K562 (cell line): ENCODE results near the gene POLD1. TPM values are rescaled to one million over a fixed set of nuclear protein-coding genes. Genes with fewer than 3 reads are reported as not detected.
A peak's percentile ranks its signal among the peaks of the same experiment; 100 is the strongest.

Source experiments
- ATAC-seq: fragments of 200-7000 bp; cut with Tn5 transposase; 3 replicates; pipeline ENCODE4 v1.9.1; 2020; ENCODE audit warnings: moderate library complexity
- BruUV-seq: library from RNA; stranded (reverse); fragments of 400-500 nt; replicated peaks from 2 replicates; lab custom pipeline; 2021; lab: Mats Ljungman, UMichigan
- CTCF ChIA-PET: fragments of 300-600 bp; formaldehyde crosslinking; extraction: SDS; loops from one replicate; lab custom pipeline; 2021; ENCODE audit warnings: low intra/inter-chr PET ratio; lab: Yijun Ruan, JAX
- POLR2A ChIA-PET: fragments of 300-600, 350-650 bp; sonication (Branson Sonifier 250); formaldehyde crosslinking; extraction: SDS; loops from one replicate; lab custom pipeline; 2021; ENCODE audit warnings: antibody characterized with exemption, inconsistent platforms; lab: Yijun Ruan, JAX
- DNase-seq, 4 experiments: peaks; one replicate each; pipeline versions ENCODE4 v3.0.0 to v3.0.0-alpha.2; 2011 to 2018; ENCODE audit warnings: low spot score in 3 of 4, mixed read lengths in 3 of 4; ENCODE audit errors: extremely low read depth in 1 of 4
- FAIRE-seq: peaks from 2 replicates; lab custom pipeline; 2011; peaks lifted over from hg19 to GRCh38; lab: Jason Lieb, UNC
- H2AFZ ChIP-seq: 2 replicates; pipeline ENCODE4 v1.6.0; 2011; ENCODE audit warnings: low read depth, low read length, control low read depth, inconsistent platforms
- H3K27ac ChIP-seq: fragments of 200-600 bp; 3 replicates; pipeline ENCODE4 v1.8.0; 2011; ENCODE audit warnings: low read depth, mild to moderate bottlenecking, control low read depth, inconsistent platforms, low read length, moderate library complexity, mixed read lengths; ENCODE audit errors: extremely low read depth
- H3K27me3 ChIP-seq, 2 experiments: fragments of 300-600 bp in 1 of 2; 2 replicates in 1 of 2; 3 replicates in 1 of 2; pipeline versions ENCODE4 v1.6.0 to v1.8.0; 2011; ENCODE audit warnings: inconsistent platforms in 2 of 2, low read length in 2 of 2, mild to moderate bottlenecking in 1 of 2, mixed read lengths in 1 of 2, moderate library complexity in 1 of 2; ENCODE audit not compliant: control insufficient read depth in 2 of 2, insufficient read depth in 2 of 2
- H3K36me3 ChIP-seq: fragments of 300-600 bp; 3 replicates; pipeline ENCODE4 v1.8.0; 2011; ENCODE audit warnings: mild to moderate bottlenecking, low read length, inconsistent platforms; ENCODE audit not compliant: control insufficient read depth, insufficient read depth
- H3K4me1 ChIP-seq, 2 experiments: fragments of 200-600 bp in 1 of 2; replicated peaks in 1 of 2; 2 replicates in 1 of 2; 3 replicates in 1 of 2; pipeline versions ENCODE4 v1.5.1 to v1.8.0; 2011; ENCODE audit warnings: inconsistent platforms in 2 of 2, low read length in 2 of 2, mild to moderate bottlenecking in 1 of 2, mixed read lengths in 1 of 2, moderate library complexity in 1 of 2; ENCODE audit not compliant: control insufficient read depth in 2 of 2, insufficient read depth in 2 of 2
- H3K4me2 ChIP-seq: 2 replicates; pipeline ENCODE4 v1.6.1; 2011; ENCODE audit warnings: low read length, control low read depth, inconsistent platforms, mixed read lengths; ENCODE audit not compliant: insufficient read depth
- H3K4me3 ChIP-seq: fragments of 200-600 bp; sonication (generic), shearing (Covaris generic); 2 replicates; pipeline ENCODE4 v1.5.1; 2016; ENCODE audit warnings: control low read depth, inconsistent platforms
- H3K79me2 ChIP-seq: fragments of 200-600 bp; 3 replicates; pipeline ENCODE4 v1.8.0; 2011; ENCODE audit warnings: low read length, inconsistent platforms; ENCODE audit not compliant: control insufficient read depth, insufficient read depth
- H3K9ac ChIP-seq, 2 experiments: 2 replicates each; pipeline versions ENCODE4 v1.6.0 to v1.6.1; 2011; ENCODE audit warnings: low read depth in 2 of 2, low read length in 2 of 2, control low read depth in 1 of 2, inconsistent platforms in 1 of 2, mild to moderate bottlenecking in 1 of 2, mixed read lengths in 1 of 2; ENCODE audit not compliant: insufficient read depth in 1 of 2
- H3K9me1 ChIP-seq: one replicate; pipeline ENCODE4 v1.6.0; 2011; ENCODE audit warnings: inconsistent platforms, mild to moderate bottlenecking, low read length, moderate library complexity; ENCODE audit not compliant: control insufficient read depth, insufficient read depth
- H3K9me3 ChIP-seq: replicated peaks from 2 replicates; pipeline ENCODE4 v1.5.1; 2011; ENCODE audit warnings: low read depth, low read length, inconsistent platforms; ENCODE audit not compliant: control insufficient read depth, insufficient read depth
- H4K20me1 ChIP-seq: replicated peaks from 2 replicates; pipeline ENCODE4 v1.6.1; 2011; ENCODE audit warnings: low read length, inconsistent platforms, mixed read lengths; ENCODE audit not compliant: control insufficient read depth, insufficient read depth
- POLR2G ChIP-seq: fragments of 200-400 bp; formaldehyde crosslinking; IDR thresholded peaks from 2 replicates; pipeline ENCODE4 v1.6.1; 2017; ENCODE audit warnings: low read depth, mild to moderate bottlenecking, antibody characterized with exemption, low read length, moderate library complexity
- RB1 ChIP-seq: fragments of 450-650 bp; IDR thresholded peaks from 2 replicates; pipeline ENCODE4 v1.6.1; 2017; ENCODE audit warnings: low read depth, mild to moderate bottlenecking
- RBM39 ChIP-seq: fragments of 200-400 bp; formaldehyde crosslinking; optimal IDR thresholded peaks from 2 replicates; pipeline ENCODE3; 2018; ENCODE audit warnings: low read depth, low read length
- TAF7 ChIP-seq: fragments of 450-650 bp; IDR thresholded peaks from 2 replicates; pipeline ENCODE4 v1.6.1; 2016; ENCODE audit warnings: missing genetic modification characterization, missing compliant biosample characterization
- WGBS: fragments of 100-300 bp; shearing (Covaris generic); methylation state at CpG from one replicate; pipeline ENCODE4 v1.1.6; 2016; ENCODE audit warnings: low coverage, mixed read lengths; ENCODE audit not compliant: insufficient coverage; ENCODE audit errors: missing lambda C conversion rate; 5-methylcytosine and 5-hydroxymethylcytosine counted together
- in situ Hi-C: fragments of 300-500 bp; cut with MboI; formaldehyde crosslinking; loops from 4 replicates; pipeline ENCODE4 v1.15.0; 2018; ENCODE audit warnings: inconsistent platforms, mixed read lengths
- intact Hi-C: fragments of 100-400 bp; cut with micrococcal nuclease; formaldehyde crosslinking; loops from 2 replicates; pipeline ENCODE4 v1.14.2; 2022
- polyA plus RNA-seq, 8 experiments: library from polyadenylated mRNA; depleted of rRNA in 4 of 8; stranded (reverse) in 5 of 8; unstranded in 3 of 8; fragments of >200 nt; fragmentation: Nextera tagmentation in 2 of 8; fragmentation: Illumina TruSeq in 1 of 8; extraction: Ambion mirVana in 2 of 8; extraction: Trizol in 1 of 8; gene quantifications; 2 replicates each; pipeline versions ENCODE4 v1.2.1 to v1.2.3, GENCODE V29; 2011 to 2014; ENCODE audit warnings: inconsistent platforms in 1 of 8, missing spikeins in 1 of 8
- total RNA-seq, 7 experiments: library from RNA; depleted of rRNA in 6 of 7; stranded (reverse); fragments of >200 nt in 6 of 7; fragmentation: Illumina TruSeq in 2 of 7; extraction: Trizol in 2 of 7; gene quantifications; 2 replicates each; pipeline versions ENCODE4 v1.2.1 to v1.2.3, GENCODE V29; 2011 to 2021; ENCODE audit warnings: low replicate concordance in 1 of 7
- TF ChIP-seq, protein P1 (sequence below): sonication (generic); formaldehyde crosslinking; IDR thresholded peaks from 2 replicates; pipeline ENCODE4 v1.8.1; 2023; ENCODE audit warnings: mild to moderate bottlenecking, missing genetic modification reagents

Gene POLD1
- total and polyA plus RNA-seq, 9 of the 15 experiments (the other 6 are each of a cell fraction or from before 2014, with no cell fraction given): 1.3 to 312 (median 47.8) TPM

- 92% methylated on average over 21 of the region's 21 CpGs for WGBS
- H3K79me2 ChIP-seq: peaks cover 68% of the 10 kb centered on the region
- in situ Hi-C loops (no loop called here), intact Hi-C loops (no loop called here)
- BruUV-seq: no TSS peak
- H3K9ac ChIP-seq: peak overlapping the region in 1 of 2 experiments; percentile 77; a peak in 2 of 4 replicates
- no peak for FAIRE-seq
- no peak overlapping the region for H3K4me3 ChIP-seq
- no peak overlapping the region for H3K27ac ChIP-seq
- DNase-seq: no peak
- H3K9me3 ChIP-seq: no peaks in the 10 kb centered on the region
- ChIA-PET POLR2A (interaction anchor here (1.6 kb wide), 1 partner anchor 11 kb away, joined by 8 read pairs; the partner anchor contains the start of gene NR1H2), CTCF (no interaction called here)
- no peak for ATAC-seq
- TF ChIP-seq RB1 (no peak), TAF7 (tag) (no peak), RBM39 (no peak), POLR2G (0 out of 2 replicates have a peak, but pooled peaks have one; percentile 11)
- TF ChIP-seq, protein P1, sequence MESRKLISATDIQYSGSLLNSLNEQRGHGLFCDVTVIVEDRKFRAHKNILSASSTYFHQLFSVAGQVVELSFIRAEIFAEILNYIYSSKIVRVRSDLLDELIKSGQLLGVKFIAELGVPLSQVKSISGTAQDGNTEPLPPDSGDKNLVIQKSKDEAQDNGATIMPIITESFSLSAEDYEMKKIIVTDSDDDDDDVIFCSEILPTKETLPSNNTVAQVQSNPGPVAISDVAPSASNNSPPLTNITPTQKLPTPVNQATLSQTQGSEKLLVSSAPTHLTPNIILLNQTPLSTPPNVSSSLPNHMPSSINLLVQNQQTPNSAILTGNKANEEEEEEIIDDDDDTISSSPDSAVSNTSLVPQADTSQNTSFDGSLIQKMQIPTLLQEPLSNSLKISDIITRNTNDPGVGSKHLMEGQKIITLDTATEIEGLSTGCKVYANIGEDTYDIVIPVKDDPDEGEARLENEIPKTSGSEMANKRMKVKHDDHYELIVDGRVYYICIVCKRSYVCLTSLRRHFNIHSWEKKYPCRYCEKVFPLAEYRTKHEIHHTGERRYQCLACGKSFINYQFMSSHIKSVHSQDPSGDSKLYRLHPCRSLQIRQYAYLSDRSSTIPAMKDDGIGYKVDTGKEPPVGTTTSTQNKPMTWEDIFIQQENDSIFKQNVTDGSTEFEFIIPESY: peak; percentile 72; the same call in 1 of the 2 replicates
- H3K36me3 ChIP-seq: peaks cover 54% of the 10 kb centered on the region
- peaks cover 11 to 44% of the 10 kb centered on the region in 2 experiments for H3K4me1 ChIP-seq
- H4K20me1 ChIP-seq: 0 out of 2 replicates have a peak, but pooled peaks cover 3% of the 10 kb centered on the region
- H3K27me3 ChIP-seq: no peaks in the 10 kb centered on the region
- H3K4me2 ChIP-seq: no peak overlapping the region
- H2AFZ ChIP-seq: no peak overlapping the region
- no peaks in the 10 kb centered on the region for H3K9me1 ChIP-seq
These were observed 3.2 kb downstream of the POLD1 start for GRCh38 chr19:50387176-50387867.
